GM19372 (cell line): ENCODE data around the gene OCEL1.

ENCODE experiments used
- ATAC-seq: cut with Tn5 transposase; IDR thresholded peaks from one replicate; pipeline ENCODE4 v1.9.1; 2021; ENCODE audit warnings: mild to moderate bottlenecking, low read depth, moderate library complexity; ENCODE audit not compliant: unreplicated experiment

Gene OCEL1

DNA sequence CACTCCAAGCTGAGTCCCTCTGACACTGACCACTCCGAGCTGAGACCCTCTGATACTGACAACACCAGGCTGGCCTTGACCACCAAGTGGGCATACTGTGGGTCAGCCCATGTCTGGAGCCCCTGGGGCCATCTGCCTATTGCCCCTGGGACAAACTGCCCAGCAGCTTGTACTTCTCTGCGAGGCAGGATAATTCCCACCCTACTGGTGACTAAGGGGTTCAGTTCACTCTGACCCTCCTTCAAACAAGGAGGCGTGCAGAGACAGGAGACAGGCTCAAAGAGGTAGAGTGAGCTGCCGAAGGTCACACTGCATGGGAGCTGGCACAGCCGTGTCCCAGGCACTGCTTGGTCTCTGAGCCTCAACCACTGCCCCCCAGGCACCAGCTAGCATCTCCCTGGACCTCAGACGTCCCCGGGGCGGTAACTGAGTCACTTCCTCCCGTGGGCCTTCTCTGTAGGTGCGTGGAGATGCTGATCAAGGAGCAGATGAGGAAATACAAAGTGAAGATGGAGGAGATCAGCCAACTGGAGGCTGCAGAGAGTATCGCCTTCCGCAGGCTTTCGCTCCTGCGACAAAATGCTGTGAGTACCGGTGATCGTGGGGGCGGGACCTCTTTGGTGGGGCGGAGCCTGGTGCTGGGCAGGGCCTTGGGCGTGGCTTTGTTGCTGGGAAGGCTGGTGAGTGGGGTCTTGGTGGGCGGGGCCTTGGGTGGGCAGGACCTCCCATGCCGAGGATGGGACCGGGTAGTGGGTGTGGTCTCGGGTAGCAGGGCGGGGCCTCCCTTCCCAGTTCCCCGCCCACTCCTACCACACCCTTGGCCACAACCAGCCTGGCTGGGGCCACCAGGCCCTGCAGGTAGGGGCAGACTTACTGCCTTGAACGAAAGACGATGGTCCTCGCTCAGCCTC is 16.6 kb upstream of the OCEL1 start:
- ATAC-seq: no peak

DNA sequence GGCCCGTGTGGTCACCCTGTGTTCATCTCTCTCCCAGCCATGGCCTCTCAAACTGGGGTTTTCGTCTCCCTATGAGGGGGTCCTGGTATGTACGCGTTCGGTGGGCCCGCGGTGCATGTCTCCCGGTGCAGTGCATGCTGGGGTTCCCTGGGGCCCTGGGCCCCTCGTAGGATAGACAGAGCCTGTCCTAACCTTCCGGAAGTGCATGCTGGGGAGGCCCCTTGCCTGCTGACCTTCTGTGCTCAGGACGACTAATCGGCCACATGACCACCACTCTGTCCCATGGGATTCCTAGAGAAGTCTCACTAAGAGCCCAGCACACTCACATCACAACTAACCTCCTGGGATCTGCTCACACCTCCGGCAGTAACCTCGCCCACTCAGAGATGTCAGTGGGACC is 15.7 kb upstream of the OCEL1 start:
- ATAC-seq: no peak

DNA sequence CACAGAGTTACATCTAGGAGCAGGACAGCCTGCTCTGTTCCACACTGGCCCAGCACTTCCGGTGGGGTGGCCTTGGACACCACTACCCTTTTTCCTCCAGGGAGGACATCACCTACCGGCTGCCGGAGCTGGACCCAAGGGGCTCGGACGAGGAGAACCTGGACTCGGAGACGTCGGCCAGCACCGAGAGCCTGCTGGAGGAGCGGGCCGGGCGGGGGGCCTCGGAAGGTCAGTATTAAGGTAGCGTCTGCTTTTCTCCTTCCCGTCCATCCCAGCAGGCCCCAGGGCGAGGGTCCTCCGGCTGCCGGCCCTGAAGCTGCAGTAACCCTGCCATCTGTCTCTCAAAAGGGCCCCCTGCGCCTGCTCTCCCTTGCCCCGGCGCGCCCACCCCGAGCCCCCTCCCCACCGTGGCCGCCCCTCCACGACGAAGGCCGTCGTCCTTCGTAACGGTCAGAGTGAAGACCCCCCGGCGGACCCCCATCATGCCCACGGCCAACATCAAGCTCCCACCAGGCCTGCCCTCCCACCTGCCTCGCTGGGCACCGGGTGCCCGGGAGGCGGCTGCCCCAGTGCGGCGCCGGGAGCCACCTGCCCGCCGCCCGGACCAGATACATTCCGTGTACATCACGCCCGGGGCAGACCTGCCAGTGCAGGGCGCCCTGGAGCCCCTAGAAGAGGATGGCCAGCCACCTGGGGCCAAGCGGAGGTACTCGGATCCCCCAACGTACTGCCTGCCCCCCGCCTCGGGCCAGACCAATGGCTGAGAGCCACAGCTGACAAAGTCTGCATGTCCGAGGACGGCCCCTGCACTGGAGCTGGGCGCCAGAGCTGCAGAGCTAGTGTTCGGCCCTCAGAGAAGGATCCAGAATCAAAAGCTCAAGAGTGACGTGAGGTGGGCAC is 14.2 kb upstream of the OCEL1 start:
- ATAC-seq: no peak

DNA sequence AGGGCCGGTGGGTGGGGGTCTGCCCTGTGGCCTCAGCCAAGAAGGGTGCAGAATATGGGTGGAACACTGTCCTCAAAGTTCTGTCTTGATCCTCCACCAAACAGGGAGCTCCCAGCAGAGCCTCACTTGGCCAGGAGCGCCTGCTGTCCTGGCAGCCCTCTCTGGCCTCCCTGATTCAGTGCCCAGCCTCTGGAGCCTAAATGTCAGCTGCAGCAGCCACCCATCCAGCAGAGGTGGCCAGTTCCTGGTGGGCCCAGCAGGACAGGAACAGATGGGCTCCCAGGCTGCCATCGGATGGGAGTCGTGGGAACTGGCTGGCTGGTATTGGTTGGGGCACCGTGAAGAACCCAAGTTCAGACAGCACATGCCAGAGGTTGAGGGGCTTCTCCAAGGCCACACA is 12.7 kb upstream of the OCEL1 start:
- no peak for ATAC-seq

DNA sequence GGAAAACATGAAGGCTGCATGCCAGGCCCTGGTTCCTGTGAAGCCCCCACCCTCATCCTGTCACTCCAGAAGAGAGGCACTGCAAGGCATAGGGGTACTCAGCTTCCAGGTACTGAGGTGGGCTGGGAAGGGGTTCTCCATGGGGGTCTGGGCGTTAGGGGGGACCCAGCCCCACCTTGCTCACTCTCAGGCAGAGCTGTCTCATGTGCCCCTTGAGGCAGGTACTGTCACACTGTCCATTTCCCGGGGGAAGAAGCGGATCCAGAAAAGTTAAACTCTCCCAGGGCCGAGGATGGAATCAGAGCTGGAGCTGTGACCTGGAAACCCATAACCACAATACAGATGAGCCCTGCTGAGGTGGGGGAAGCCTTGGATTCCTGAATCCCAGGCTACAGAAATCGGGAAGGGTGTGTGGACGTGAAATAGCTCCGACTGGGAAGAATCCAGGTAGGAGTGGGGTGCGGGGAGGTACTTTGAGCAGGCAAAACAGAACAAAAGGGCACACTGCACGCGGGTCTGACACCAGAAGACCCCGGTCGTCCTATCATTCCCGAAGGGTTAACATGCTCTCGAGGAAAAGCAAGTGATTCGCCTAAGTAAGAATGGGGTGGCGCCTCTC is 11.4 kb upstream of the OCEL1 start:
- ATAC-seq: no peak

DNA sequence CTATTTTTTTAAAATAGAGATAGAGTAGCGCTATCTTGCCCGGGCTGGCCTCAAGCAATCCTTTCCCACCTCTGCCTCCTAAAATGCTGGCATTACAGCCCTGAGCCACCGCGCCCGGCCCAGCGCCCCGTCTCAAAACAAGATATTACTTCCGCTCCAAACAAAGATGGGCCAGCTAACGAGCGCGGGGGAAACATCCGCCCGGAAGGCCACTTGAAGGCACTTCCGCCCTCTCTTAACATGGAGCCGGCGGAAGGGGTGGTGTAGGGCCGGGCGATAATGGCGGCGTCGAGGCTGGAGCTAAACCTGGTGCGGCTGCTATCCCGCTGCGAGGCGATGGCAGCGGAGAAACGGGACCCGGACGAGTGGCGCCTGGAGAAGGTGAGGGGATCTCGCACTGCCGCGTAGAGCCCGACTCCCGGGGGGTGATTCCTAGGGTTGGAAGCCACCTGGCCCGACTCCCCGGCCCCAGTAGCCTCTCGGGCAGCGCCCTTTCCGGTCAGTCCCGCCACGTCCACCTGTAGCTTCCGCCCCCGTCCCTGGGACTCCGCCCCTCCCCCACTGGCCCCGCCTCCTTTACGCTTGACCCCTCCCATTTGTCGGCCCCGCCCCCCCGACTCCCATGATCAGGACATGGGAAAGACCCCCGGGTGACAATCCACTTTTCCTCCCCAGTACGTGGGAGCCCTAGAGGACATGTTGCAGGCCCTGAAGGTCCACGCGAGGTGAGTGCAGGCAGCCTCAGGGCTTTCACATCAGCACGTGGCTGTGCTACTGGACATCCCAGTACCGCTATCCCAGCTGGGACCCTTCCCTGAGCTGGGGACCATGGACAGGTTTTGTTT is 10.7 kb upstream of the OCEL1 start, which contains the start of gene USE1:
TSS of gene USE1 (plus strand) at position 231 of the 845 bp plus-strand sequence. CDS start at position 280, 49 bp downstream.
- ATAC-seq: peak; percentile 94

DNA sequence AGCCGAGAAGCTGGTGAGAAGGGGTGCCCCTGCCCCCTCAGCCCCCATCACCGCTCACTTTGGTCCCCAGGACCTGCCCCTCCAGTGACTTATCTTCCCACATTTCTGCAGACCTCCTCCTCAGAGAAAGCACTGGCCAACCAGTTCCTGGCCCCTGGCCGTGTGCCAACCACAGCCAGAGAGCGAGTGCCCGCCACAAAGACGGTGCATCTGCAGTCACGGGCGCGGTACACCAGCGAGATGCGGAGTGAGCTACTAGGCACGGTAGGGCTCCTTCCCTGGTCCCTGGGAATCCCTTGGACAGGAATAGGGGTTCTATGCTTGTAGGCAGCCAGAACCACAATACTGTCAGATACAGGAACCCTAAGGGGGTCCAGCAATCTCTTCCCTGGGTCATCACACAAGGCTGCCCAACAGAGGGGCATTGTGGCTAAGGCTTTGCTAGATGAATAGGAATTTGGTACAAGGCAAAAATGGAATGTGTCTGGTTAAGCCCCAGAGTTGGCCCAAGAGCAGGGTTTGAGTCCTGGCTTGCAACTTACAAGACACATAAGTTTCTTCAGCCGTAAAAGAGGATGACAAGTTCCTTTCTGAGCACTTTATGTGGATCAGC is 9.9 kb upstream of the OCEL1 start:
- no peak for ATAC-seq

DNA sequence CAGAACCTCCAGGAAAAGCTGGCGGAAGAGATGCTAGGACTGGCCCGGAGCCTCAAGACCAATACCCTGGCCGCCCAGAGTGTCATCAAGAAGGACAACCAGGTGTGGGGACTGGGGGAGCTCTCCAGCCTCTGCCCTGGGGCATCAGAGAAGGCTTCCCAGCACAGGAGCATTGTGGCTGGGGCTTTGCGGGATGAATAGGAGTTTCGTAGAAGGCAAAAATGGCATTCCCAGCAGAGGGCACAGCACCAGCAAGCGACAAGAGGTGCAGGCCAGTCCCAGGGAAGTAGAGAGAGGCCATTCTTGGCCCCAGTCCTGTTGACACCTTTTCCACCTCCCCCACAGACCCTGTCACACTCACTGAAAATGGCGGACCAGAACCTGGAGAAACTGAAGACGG is 6.7 kb upstream of the OCEL1 start:
- ATAC-seq: no peak

DNA sequence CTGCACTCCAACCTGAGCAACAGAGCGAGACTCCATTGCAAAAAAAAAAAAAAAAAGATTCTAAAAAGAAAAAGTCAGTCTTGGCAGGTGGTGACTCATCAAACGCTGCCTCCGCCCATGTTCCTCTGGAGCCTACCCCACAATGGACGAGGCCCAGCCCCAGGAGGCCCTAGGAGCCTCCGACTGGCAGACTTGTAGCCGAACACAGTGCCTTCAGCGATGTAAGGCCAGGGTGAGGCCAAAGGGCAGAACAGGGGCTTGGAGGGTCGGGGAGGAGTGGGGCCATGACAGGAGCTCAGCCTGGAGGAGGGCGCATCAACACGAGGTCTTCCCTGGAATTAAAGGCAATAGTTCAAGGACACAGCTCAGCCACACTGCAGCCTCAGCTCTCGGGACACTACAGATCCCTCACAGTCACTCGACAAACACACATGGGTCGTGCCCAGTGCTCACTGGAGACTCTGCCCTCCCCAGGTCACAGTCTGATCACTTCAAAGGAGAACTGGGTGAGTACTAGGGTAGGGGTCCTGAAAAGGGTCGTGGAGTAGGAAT is 5.7 kb upstream of the OCEL1 start:
- no peak for ATAC-seq

DNA sequence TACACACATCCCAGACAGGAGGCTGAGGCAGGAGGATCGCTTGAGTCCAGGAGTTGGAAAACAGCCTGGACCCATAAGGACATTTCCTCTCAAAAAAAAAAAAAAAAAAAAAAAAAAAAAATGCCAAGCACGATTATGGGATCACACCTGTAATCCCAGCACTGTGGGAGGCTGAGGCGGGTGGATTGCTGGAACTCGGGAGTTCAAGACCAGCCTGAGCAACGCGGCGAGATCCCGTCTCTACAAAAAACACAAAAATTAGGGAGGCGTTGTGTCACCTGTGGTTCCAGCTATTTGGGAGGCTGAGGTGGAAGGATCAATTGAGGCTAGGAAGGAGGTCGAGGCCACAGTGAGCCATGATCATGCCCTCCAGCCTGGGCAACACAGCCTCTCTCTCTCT is 973 bp upstream of the OCEL1 start:
- no peak for ATAC-seq

DNA sequence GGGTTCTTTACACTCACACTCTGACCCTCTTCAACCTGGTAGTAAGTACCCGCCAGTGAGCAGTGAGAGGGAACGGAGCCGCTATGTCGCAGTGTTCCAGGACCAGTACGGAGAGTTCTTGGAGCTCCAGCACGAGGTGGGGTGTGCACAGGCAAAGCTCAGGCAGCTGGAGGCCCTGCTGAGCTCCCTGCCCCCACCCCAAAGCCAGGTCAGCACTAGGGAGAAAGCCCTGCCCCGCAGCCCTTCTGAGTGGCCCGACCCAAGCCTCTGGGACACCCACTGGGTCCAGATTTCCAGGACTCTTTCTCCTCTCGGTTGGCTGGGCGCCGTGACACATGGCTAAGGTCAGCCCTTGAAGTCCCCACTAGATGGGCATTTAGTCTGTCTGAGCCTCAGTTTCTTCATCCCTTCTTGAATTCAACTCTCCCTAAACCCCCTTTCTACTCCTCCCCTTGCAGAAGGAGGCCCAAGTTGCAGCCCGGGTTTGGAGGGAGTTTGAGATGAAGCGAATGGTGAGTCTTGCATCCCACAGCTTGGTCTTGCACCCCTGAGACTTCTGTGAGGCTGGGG is 1.9 kb downstream of the OCEL1 start:
- no peak for ATAC-seq

DNA sequence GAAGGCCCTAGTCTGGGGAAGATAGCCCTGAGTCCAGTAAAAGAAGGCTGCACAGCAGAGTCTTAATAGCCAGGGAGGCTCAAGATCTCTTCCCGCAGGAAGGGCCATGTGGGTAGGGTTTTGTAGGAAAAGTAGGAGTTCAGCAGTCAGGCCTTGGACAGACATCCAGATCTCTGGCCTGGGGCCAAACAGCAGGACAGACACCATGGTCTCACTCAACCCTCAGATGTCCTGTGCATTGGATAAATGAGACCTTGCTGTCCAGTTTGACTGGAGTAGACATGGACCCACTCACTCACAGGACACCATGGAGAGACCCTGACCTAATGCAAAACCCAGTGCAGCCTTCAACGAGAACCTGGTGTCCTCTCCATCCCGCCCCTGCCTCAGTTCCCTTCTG is 3.9 kb downstream of the OCEL1 start:
- no peak for ATAC-seq

DNA sequence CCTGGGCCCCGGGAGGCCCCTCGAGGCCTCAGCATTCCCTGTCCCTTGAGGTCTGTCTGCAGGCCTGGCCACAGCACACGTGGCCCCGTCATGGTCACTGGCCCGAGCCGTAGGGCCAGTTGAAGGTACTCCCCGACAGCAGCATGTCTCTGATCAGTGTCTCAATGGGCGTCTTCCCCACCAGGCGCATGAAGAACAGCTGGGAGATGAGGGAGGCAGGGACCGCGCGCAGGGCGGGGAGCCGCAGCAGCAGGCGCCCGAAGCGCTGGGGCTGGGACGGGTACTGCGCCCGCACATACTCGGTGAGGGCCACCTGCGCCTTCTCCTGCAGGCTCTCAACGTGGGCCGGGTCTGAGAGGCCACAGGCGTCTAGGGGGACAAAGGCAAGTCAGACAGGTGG is 6.2 kb downstream of the OCEL1 start:
- no peak for ATAC-seq

DNA sequence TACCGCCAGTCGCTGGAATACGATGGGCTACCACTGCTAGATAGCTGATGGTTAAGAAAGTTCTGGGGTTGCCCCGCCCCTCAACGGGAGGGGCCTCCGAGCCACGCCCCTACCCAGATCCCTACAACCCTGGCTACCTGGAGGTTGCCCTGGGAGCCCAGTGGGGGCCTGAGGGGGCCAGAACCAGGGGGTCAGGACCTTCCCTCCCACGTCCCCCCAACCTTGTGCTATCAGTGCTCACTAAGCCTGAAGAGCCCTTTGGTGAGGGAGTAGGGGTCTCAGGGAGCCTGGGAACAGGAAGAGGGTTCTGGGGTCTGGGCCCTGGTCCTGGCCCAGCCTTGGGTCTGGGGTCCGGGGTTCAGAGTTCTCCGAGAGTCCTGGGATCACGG is 8.9 kb downstream of the OCEL1 start:
- no peak for ATAC-seq

DNA sequence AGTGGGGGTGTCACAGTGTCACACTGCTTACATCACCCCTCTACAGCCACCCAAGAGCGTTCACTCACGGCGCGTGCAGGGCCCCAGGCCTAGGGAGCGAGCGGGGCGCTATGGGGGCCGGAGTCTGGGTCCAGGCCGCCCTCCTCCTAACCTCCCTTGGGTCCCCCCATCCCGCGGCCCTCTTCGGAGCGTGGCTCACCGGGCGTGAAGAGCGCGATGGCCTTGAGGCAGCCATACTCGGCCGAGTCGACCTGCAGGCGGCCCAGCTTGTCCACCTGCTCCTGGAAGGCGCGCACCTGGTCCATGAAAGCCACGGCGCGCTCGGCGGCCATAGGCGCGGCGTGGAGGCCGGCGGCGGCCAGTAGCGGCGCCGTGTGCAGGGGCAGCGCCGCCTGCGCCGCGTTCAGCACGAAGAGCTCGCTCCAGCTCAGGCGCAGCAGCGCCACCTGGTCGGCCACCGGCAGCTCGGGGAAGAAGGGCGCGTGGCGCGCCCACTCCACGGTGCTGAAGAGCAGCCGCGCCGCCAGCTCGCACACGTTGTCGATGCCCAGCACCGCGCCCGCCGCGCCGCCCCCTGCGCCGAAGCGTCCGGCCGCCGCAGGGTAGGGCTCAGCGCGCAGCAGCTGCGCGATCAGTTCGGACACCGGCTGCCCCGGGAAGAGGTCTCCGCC is 9.4 kb downstream of the OCEL1 start:
- ATAC-seq: no peak

DNA sequence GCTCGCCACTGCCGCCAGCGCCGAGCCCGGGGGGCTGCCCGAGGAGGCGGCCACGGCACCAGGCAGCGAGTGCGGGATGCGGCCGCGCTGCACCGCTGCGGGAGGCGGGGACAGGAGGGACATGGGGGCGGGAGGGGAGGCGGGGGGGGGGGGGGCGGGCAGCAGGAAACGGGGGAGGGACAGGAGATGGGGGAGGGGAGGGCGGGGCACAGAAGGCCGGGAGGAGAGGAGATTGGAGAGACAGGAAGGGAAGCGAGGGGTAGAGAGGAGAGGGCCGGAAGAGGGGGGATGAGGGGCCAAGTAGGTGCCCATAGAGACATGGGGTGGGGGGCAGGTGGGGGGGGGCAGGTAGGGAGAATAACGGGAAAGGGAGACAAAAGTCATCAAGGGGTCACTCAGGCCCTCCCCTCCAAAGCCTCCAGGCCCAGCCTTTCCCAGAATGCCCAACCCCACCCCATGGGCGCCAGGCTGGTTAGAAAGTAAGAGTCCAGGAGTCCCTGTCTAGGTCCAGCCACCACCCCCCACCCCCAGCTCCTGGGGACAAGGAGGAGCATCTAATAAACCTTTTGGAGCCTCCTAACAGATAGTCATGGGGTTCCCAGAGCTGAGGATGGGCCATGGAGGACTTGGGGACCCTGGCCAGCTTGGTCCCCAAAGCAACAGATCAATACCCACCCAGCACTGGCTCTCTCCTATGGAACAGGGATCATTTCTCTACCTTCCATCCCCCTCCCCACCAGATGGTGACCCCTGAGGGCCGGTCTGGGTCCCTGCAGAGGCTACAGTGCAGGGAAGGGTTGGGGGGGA is 10.1 kb downstream of the OCEL1 start:
- ATAC-seq: no peak

DNA sequence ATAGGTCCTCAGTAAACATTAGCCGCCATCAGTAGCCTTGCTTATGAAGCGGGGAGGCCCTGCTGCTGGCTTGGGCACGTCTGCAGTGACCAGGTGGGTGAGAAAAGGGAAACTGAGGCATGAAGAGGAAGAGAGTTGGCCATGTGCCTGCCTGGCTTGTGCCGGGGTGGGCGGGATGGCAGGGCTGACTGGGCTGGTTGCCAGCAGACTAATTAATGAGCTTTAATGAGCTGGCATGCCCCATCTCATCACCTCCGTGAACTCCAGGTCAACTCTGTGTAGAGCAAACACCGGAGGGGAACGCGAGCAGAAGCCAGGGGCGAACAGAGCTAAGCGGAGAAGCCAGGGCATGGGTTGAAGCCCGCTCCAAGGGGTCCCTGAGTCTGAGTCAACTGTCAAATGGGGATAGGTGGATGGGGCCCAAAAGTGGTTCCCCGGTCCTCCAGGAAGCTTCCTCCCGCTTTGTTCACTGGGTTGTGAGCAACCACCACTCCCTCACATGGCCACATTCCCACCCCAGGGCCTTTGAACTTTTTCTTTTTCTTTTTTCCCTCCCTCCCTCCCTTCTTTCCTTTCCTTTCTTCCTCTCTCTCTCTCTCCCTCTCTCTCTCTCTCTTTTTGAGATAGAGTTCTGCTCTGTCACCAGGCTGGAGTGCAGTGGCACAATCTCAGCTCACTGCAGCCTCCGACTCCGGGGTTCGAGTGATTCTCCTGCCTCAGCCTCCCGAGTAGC is 11.0 kb downstream of the OCEL1 start:
- ATAC-seq: no peak
